Endothelial cell of umbilical vein (primary cell): Measurements from ENCODE around the gene ETFA. TPM values are rescaled to one million over a fixed set of nuclear protein-coding genes. Genes with fewer than 3 reads are reported as not detected.

Experiments used
- BruUV-seq: library from RNA; stranded (reverse); fragments of 400-500 nt; replicated peaks from 2 replicates; lab custom pipeline; 2021; lab: Mats Ljungman, UMichigan
- CTCF ChIA-PET: fragments of 300-600, 350-600 bp; sonication (Branson Sonifier 250); formaldehyde crosslinking; loops from one replicate; lab custom pipeline; 2021; ENCODE audit warnings: antibody characterized with exemption, inconsistent platforms; lab: Charles Lee
- POLR2A ChIA-PET: fragments of 300-600, 350-600 bp; sonication (Branson Sonifier 250); formaldehyde crosslinking; loops from one replicate; lab custom pipeline; 2021; ENCODE audit warnings: antibody characterized with exemption, inconsistent platforms; lab: Charles Lee
- DNase-seq: peaks from one replicate; pipeline ENCODE4 v3.0.0-alpha.2; 2011; ENCODE audit warnings: low read depth, low spot score
- FAIRE-seq: peaks from 2 replicates; lab custom pipeline; 2011; peaks lifted over from hg19 to GRCh38; lab: Jason Lieb, UNC
- H2AFZ ChIP-seq: 2 replicates; pipeline ENCODE4 v1.6.0; 2012; ENCODE audit warnings: low read depth, low read length, control low read depth, inconsistent platforms
- H3K27ac ChIP-seq: 2 replicates; pipeline ENCODE4 v1.5.1; 2011; ENCODE audit warnings: low read depth, mild to moderate bottlenecking, control low read depth, low read length, moderate library complexity; ENCODE audit not compliant: insufficient read depth
- H3K27me3 ChIP-seq, 2 experiments: 2 replicates each; pipeline versions ENCODE4 v1.6.0 to v1.6.1; 2011; ENCODE audit warnings: low read length in 2 of 2, mixed read lengths in 1 of 2; ENCODE audit not compliant: control insufficient read depth in 2 of 2, insufficient read depth in 2 of 2
- H3K36me3 ChIP-seq, 2 experiments: 2 replicates in 1 of 2; 3 replicates in 1 of 2; pipeline ENCODE4 v1.5.1; 2011; ENCODE audit warnings: low read length in 2 of 2, mild to moderate bottlenecking in 1 of 2, moderate library complexity in 1 of 2; ENCODE audit not compliant: control insufficient read depth in 2 of 2, insufficient read depth in 2 of 2; ENCODE audit errors: extremely low read depth in 1 of 2
- H3K4me1 ChIP-seq: 3 replicates; pipeline ENCODE4 v1.5.1; 2011; ENCODE audit warnings: mild to moderate bottlenecking, low read length; ENCODE audit not compliant: control insufficient read depth, insufficient read depth; ENCODE audit errors: extremely low read depth
- H3K4me2 ChIP-seq: 2 replicates; pipeline ENCODE4 v1.6.1; 2011; ENCODE audit warnings: low read length, control low read depth, mixed read lengths; ENCODE audit not compliant: insufficient read depth
- H3K4me3 ChIP-seq, 3 experiments: fragments of 200-600 bp in 1 of 3; sonication (generic), shearing (Covaris generic) in 1 of 3; replicated peaks in 1 of 3; 2 replicates each; pipeline ENCODE4 v1.5.1; 2011 to 2016; ENCODE audit warnings: control low read depth in 3 of 3, low read length in 3 of 3, mild to moderate bottlenecking in 2 of 3, inconsistent platforms in 1 of 3, low read depth in 1 of 3, moderate library complexity in 1 of 3; ENCODE audit not compliant: insufficient read depth in 1 of 3
- H3K79me2 ChIP-seq: 2 replicates; pipeline ENCODE4 v1.6.0; 2012; ENCODE audit warnings: low read length, inconsistent platforms; ENCODE audit not compliant: control insufficient read depth, insufficient read depth
- H3K9ac ChIP-seq: replicated peaks from 2 replicates; pipeline ENCODE3; 2011; ENCODE audit warnings: low read length, control low read depth; ENCODE audit not compliant: insufficient read depth; ENCODE audit errors: extremely low read depth
- H3K9me1 ChIP-seq: replicated peaks from 3 replicates; pipeline ENCODE4 v1.6.0; 2011; ENCODE audit warnings: mild to moderate bottlenecking, low read length; ENCODE audit not compliant: control insufficient read depth, insufficient read depth; ENCODE audit errors: extremely low read depth
- H3K9me3 ChIP-seq: replicated peaks from 2 replicates; pipeline ENCODE4 v1.5.1; 2012; ENCODE audit warnings: low read length, inconsistent platforms; ENCODE audit not compliant: control insufficient read depth, insufficient read depth
- H4K20me1 ChIP-seq: replicated peaks from 2 replicates; pipeline ENCODE3; 2011; ENCODE audit warnings: mild to moderate bottlenecking, low read length; ENCODE audit not compliant: control insufficient read depth, insufficient read depth; ENCODE audit errors: extremely low read depth
- CTCF ChIP-seq, 2 donors: IDR thresholded peaks; 1 replicate in 1 of 2; 2 replicates in 1 of 2; pipeline ENCODE4 v1.5.1; 2011; ENCODE audit warnings: low read length in 2 of 2, mild to moderate bottlenecking in 2 of 2, moderate library complexity in 2 of 2, control low read depth in 1 of 2, inconsistent platforms in 1 of 2, low read depth in 1 of 2; ENCODE audit not compliant: insufficient read depth in 1 of 2; ENCODE audit errors: extremely low read depth in 1 of 2
- EZH2 ChIP-seq: IDR thresholded peaks from 2 replicates; pipeline ENCODE4 v1.6.1; 2012; ENCODE audit warnings: borderline replicate concordance, low read depth, mild to moderate bottlenecking, moderate library complexity, low read length, inconsistent platforms; ENCODE audit not compliant: severe bottlenecking
- FOS ChIP-seq: IDR thresholded peaks from 2 replicates; pipeline ENCODE4 v1.6.1; 2011; ENCODE audit warnings: mild to moderate bottlenecking, low read length, moderate library complexity, borderline replicate concordance; ENCODE audit not compliant: insufficient read depth
- JUN ChIP-seq: IDR thresholded peaks from 2 replicates; pipeline ENCODE4 v1.6.1; 2011; ENCODE audit warnings: borderline replicate concordance, low read depth; ENCODE audit not compliant: insufficient read length, insufficient read depth
- POLR2AphosphoS5 ChIP-seq: IDR thresholded peaks from 2 replicates; pipeline ENCODE4 v1.6.1; 2012; ENCODE audit warnings: low read depth, mild to moderate bottlenecking, control low read depth, low read length, moderate library complexity; ENCODE audit not compliant: insufficient read depth
- dilution Hi-C: fragments of 300-500 bp; cut with MboI; formaldehyde crosslinking; loops from one replicate; pipeline ENCODE4 v1.15.0; 2019; ENCODE audit warnings: low sequenced_read_pairs; ENCODE audit not compliant: extremely low pct_ligation_motif_present
- intact Hi-C: fragments of 100-400 bp; cut with micrococcal nuclease; formaldehyde crosslinking; loops from one replicate; pipeline ENCODE4 v1.10.0; 2022
- polyA plus RNA-seq, 4 experiments: library from polyadenylated mRNA; depleted of rRNA in 3 of 4; stranded (reverse) in 3 of 4; unstranded in 1 of 4; fragments of >200 nt; gene quantifications; 2 replicates each; pipeline versions ENCODE4 v1.2.1 to v1.2.3, GENCODE V29; 2011 to 2012; ENCODE audit warnings: missing spikeins in 1 of 4
- total RNA-seq: library from RNA; stranded (reverse); gene quantifications from 2 replicates; pipeline ENCODE4 v1.2.3, GENCODE V29; 2021

Gene ETFA
- total and polyA plus RNA-seq, 2 donors (not counting 3 experiments of a cell fraction or from before 2014, with no cell fraction given): 102 to 116 TPM

DNA sequence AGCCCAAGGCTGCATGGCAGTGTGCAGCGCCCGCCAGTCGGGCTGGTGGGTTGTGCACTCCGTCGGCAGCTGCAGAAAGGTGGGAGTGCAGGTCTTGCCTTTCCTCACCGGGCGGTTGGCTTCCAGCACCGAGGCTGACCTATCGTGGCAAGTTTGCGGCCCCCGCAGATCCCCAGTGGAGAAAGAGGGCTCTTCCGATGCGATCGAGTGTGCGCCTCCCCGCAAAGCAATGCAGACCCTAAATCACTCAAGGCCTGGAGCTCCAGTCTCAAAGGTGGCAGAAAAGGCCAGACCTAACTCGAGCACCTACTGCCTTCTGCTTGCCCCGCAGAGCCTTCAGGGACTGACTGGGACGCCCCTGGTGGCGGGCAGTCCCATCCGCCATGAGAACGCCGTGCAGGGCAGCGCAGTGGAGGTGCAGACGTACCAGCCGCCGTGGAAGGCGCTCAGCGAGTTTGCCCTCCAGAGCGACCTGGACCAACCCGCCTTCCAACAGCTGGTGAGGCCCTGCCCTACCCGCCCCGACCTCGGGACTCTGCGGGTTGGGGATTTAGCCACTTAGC is 29.6 kb upstream of the ETFA start:
- Histone ChIP-seq H3K4me3 (no peak overlapping the region), H3K9ac (no peak overlapping the region), H3K79me2 (no peaks in the 10 kb centered on the region), H3K9me1 (no peaks in the 10 kb centered on the region), H4K20me1 (no peaks in the 10 kb centered on the region), H3K36me3 (no peaks in the 10 kb centered on the region), H2AFZ (no peak overlapping the region), H3K4me2 (no peak overlapping the region), H3K27ac (no peak overlapping the region), H3K4me1 (peaks cover 17% of the 10 kb centered on the region), H3K9me3 (no peaks in the 10 kb centered on the region), H3K27me3 (peaks cover 85 to 100% of the 10 kb centered on the region in 2 experiments)
- intact Hi-C loops (loop anchor here (1.0 to 10.0 kb wide), 2 partner anchors 30 to 524 kb away; partner anchors contain the start of gene ETFA), dilution Hi-C loops (no loop called here)
- TF ChIP-seq EZH2: peak; percentile 98
- TF ChIP-seq CTCF (IDR thresholded peaks at IDR 0.05; ENCODE audit: extremely low read depth in 1 of 2, insufficient read depth in 1 of 2, low read depth in 1 of 2, low read length in 2 of 2): peak in 1 of 2 donors; percentile 60
- no peak for TF ChIP-seq POLR2AphosphoS5
- TF ChIP-seq FOS: no peak
- TF ChIP-seq JUN: no peak
- no TSS peak for BruUV-seq
- DNase-seq: no peak
- FAIRE-seq: no peak
- CTCF ChIA-PET: interaction anchor here (1.6 kb wide), 1 partner anchor 150 kb away, joined by 4 read pairs; no protein-coding TSS in a partner anchor
- POLR2A ChIA-PET: no interaction called here
